ENCODE measurements around the gene SETD4. TPM values are rescaled to one million over a fixed set of nuclear protein-coding genes. Genes with fewer than 3 reads are reported as not detected.

The SETD4 gene
- total and polyA plus RNA-seq, 2 of the 8 experiments (the other 6 are each of a cell fraction or from before 2014, with no cell fraction given) = 20.1 to 46.6 TPM

DNA sequence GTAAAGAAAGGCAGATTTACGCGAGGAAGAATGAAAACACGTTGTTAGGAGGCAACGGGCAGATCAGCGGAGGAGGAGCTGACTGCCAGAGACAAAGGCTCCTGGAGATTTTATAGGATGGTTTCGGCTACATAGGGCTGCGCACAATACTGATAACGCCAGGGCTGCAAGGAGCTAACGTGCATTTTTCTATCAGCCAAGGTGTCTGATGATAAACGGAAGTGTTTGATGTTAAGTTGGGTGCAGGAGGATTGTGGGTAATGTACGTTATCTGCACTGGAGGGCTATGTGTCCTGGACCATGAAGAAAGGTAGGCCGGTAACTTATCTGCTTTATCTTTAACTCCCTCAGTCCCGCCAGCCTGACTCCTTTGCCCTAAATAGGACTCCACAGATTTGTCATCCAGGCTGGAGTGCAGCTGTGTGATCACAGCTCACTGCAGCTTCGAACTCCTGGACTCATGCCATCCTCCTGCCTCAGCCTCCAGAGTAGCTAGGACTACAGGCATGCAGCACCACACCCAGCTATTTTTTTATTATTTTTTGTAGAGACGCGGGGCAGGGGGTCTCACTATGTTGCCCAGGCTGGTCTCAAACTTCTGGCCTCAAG is 29.6 kb downstream of the SETD4 start (continued):
- TF ChIP-seq, protein P1, sequence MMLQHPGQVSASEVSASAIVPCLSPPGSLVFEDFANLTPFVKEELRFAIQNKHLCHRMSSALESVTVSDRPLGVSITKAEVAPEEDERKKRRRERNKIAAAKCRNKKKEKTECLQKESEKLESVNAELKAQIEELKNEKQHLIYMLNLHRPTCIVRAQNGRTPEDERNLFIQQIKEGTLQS (IDR thresholded peaks at IDR 0.05; ENCODE audit: insufficient read depth, low read depth, low read length) = no peak
- TF ChIP-seq YY1 (IDR thresholded peaks at IDR 0.05; ENCODE audit: low read depth, low read length) (no peak), POLR2A (IDR thresholded peaks at IDR 0.05; ENCODE audit: control extremely low read depth in 1 of 2, low read depth in 2 of 2, low read length in 2 of 2) (no peak), NRF1 (IDR thresholded peaks at IDR 0.05; ENCODE audit: low read depth, low read length) (no peak), CBX8 (IDR thresholded peaks at IDR 0.05; ENCODE audit: borderline replicate concordance, low read depth, low read length) (no peak), CHD1 (IDR thresholded peaks at IDR 0.05; ENCODE audit: low read depth, low read length) (no peak), CEBPB (IDR thresholded peaks at IDR 0.05; ENCODE audit: low read depth, low read length) (no peak), SAP30 (IDR thresholded peaks at IDR 0.05; ENCODE audit: insufficient read depth, insufficient replicate concordance, low read length) (no peak), EZH2 (IDR thresholded peaks at IDR 0.05; ENCODE audit: low read depth, low read length, severe bottlenecking) (no peak), JUND (IDR thresholded peaks at IDR 0.05; ENCODE audit: low read length) (no peak)
